Hematopoietic multipotent progenitor cell treated with erythropoietin and hydrocortisone succinate and interleukin-3 and kit ligand, for 8 days (in vitro differentiated cells): ENCODE measurements around the gene SRI.

ENCODE experiments used
- DNase-seq: peaks from one replicate; pipeline ENCODE4 v3.0.0-alpha.2; 2015

Gene SRI

DNA sequence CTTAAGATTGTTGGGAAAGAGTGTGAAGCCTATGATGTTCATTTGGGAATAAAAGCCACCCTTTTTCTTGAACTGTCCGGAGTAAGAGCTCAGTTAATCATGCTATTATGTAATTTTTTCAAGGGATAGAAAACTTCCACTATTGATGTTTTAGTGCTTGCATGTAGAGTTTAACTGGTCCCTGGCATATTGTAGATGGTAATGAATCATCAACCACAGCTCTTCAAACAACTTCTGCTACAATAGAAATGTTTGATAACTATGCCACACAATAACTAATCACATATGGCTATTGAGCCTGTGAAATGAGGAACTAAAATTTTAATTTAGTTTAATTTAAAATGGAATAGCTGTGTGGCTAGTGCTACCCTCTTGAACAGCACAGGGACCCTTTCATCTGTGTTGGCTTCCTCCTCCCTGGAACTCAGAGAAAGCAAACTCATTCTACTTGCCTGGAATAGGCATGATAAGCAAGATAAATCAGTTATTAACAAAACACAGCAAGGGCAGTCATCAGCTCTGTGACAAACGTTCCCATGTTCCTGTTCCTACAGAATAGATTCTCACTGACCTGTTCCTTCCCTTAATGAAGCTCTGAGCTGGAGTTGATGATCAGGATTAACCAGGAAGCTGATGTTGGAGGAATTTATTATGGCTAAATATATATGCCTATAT is 4.9 kb upstream of the SRI start:
- DNase-seq, result peak; percentile 55

DNA sequence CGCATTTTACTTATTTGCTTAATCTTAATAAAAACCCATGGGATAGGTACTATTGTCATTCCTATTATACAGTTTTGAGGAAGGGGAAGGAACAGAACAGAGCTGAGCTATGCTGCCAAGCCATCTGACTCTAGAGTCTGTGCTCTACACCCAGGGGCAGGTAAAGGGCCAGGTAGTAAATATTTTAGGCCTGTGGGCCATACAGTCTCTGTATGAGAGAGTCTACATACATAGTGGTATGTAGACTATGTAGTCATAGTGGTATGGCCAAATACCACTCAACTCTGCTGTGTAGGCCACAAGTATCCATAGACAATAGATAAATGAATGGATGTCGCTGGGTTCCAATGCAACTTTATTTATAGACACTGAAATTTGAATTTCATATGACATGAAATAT is 3.4 kb upstream of the SRI start:
- DNase-seq, result no peak

DNA sequence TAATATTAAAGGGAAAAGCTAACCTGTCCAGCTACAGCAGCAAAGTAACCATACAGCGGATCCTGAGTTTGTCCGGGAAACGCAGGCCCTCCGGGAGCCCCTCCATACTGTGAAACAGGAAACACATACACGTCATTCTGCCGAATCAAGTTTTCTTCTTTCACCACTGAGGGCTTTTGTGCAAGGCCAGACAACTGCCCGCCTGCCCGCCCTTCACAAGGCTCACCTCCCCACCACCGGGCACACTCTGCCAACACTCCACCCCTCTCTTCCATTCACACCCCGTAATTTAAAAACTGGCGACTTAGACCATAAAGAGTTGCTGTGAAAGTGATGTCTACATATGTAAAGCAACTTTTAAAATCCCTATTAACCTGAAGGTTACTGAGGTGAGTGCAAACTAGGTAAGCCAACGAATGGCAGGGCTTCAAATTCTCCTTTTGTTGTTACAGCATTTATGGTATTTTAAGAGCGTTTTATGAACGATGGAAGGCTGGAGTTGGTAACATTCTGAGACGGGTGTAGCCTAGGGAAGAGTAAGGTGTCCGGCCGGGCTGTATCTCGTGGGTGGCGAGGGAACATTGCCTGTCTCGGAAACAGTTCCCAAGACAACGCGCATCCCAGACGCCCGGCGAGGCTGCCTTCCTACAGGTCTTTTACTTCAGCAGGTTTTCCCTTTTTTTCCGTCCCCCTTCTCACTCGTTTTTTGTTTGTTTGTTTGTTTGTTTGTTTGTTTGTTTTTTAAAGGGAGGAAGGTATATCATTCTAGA is 817 bp downstream of the SRI start:
- DNase-seq, result peak; percentile 80

DNA sequence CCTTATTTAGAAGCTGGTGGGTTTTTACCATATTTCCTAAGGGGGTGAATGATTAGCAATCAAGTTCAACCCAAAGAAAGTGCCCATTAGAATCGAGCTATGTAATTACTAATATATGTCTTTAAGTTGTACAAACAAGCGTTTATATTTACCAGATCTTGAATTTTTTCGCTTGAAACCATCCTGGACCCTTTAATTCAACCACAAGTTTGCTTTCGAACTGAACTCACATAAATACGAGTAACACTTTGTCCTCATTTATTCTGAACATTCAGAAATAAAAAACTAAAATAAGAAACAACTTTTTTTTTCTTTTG is 1.5 kb downstream of the SRI start:
- no peak for DNase-seq

DNA sequence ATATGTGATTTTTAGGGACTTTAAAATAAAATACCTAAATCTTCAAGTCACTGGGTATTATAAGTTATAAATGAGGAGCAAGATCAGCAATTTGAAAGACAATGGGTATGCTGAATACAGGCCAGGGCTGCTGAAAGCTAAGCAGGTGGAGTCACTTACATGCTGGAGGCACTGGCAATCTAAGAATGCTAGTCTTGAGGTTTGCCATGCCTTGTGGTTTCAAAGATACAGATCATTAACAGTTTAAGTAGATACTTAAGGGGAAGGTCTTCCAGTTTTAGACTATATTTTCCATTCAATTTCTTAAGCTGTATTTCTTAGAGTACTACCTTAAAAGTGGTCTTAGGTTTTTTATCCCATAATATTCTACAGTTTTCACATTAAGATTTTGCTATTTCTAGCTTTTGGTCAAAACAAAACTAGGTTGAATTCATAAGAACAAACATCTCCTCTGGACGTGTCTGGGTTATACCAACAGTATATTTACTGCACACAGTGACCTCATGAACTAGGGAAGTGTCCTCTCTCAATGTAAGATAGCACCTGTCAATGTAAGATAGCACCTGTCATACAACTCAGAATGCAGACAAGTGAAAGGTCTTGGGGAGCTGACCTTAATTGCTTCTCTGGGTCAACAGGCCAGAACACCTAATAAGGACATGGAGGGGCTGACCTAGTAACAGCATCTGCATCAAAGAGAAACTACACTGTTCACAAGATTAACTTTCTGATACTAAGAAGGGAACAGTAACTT is 2.0 kb downstream of the SRI start:
- peak; percentile 77 for DNase-seq

DNA sequence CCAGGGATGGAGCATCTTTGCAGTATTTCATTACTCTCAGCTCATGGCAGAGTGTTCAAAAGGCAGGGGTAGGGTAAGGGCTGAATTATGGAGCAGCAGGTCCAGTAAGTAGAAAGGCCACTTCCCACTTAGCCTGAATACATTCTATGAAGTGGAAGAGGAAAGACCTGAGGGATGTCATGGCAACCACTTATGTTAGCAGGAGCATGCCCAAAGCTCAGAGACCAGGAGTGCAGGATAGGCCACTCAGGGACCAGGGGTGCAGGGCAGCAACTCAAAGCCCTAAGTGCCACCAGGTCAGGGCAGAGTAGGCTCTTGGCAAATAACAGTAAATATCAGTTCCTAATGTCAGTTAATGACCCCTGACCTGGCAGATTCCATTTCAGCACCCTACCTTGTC is 3.6 kb downstream of the SRI start:
- no peak for DNase-seq

DNA sequence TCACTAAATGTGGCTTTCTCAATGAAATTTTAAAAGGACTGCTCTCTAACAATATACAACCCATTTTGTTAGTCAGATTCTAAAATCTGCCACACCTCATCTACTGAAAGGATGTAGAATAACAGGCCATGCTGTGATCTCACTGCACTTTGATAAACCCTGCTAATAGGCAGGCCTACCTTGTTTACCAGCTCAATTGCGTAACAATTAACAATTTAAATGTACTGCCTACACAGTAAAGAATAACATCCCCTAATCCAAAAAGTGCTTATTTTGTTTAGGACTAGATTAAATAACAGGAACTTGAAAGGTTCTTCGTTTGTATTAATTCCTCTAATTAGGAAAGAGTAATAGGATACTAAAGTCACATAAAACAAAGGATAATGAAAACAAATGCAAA is 4.5 kb downstream of the SRI start:
- DNase-seq, result no peak

DNA sequence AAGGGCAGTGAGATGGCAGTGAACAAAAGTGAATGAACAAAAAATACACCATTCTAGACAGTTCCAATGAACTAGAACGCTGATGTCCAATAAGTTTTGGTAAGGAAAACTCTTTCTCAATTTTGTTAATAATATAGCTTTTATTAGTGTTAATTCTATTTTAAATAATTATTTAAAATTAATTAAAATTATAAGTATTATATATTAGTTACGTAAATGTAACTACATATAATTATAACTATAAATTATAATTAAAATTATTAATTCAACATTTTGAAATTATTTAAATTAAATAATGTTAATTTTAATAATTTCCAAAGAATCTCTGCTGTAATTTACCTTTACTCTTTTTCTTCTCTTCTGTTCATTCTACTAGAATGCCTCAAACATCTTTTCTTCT is 5.4 kb downstream of the SRI start:
- DNase-seq, result no peak

DNA sequence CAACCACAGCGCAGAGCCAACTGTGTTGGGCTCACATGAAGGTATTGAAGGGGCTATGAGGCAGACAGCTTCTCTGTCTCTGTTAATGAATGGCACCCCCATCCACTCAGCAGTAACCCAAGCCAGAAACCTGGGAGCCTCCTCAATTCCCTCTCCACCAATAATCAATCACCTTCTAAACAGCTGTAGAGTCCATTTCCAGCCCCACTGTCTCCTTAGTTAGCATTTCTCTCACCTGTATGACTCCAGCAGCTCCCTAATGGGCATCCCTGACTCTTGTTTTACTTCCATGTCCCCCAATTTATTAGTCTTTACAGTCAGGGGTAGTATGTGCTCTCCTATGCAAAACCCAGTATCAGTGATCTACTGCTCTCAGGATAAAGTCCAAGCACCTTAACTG is 6.9 kb downstream of the SRI start:
- DNase-seq, result no peak

DNA sequence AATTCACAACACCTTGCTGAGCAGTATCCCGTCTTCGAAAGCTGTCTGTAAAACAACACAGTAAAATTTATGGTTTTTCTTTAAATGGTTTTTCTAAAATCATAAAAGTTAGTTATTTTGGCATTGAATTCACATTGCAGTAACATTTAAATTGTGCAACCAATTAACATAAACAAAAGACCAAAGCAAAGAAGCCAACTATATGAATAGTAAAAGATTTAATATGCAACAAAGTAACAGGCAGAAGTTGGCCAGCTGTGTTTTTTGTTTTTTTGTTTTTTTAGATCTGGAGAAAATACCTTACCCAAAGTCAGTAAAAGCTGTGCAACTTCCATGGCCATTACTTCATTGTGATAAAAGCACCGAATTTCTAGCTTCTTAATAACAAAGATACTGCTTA is 11.3 kb downstream of the SRI start:
- no peak for DNase-seq

DNA sequence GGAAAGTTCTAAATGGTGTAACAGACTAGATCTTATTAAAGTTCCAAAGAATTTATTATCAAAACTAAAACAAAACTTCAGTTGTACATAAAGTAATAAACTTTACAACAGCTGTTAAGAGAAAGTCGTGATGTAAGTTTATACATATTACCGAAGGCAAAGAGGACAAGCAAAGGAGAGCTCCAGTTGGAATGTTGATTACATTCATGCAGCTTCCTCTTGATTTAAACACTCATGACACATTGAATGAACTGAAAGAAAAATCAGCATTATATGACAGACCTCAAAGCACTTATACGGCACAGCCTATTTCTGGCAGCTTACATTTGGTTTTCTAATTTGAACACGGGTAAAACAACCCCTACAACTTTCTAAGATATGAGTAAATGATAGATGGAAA is 13.6 kb downstream of the SRI start:
- no peak for DNase-seq

DNA sequence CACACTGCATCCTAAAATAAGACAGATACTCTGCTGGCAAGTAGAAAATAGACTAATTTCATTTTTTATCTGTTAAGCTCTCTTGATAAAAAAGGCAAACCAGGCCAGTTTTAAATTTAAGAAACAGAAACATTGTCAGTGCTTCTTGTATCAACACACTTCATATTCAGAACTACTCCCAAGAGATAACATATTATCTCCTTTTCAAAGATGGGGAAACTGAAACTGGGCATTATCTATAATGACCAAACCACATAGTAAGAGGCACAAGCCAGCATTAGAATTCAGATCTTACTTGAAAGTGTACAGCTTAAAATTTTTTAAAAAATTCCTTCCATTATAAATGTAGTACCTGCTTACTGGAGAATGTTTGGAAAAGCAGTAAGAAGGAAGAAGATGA is 14.7 kb downstream of the SRI start:
- peak; percentile 88 for DNase-seq

DNA sequence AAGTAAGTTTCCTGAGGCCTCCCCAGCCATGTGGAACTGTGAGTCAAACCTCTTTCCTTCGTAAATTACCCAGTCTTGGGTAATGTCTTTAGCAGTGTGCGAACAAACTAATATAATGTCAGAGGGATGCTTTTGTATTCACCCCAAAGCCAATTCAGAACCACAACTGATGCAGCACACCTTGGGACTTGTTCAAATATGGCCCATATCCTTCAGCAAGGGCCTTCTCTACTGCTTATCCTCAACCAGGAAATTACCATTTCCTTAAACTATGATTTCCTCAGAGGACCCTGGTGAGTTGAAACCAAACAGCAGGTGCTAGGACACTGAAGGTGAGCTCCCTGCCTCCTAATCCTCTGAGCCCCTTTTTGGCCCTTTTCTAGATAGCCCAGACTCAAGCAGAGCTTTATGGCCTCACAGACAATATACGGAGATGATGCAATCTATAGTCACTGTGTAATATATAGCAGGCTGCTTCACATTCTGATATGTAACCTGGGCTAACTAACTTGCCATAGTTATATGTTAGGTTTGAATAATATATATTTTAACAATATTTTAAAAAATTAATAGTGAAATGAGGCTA is 15.2 kb downstream of the SRI start:
- peak; percentile 61 for DNase-seq

DNA sequence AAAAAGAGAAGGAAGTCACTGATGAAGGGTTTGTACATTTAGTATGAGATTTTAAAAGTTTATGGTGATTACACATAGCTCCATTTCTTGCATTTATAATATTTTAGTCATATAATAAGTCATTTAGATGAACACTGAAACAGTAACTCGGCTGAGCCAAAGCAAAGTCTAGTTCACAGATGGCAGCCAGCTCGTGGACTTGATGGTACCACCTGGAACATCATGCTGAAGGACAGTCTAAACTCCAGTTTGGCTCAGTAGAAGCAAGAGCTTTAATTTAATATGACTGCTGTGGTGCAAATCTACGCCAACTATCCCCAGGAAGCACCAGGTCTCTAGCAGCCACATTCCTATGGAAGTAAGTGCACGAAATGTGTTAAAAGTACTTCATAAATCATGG is 16.4 kb downstream of the SRI start:
- DNase-seq, result no peak

DNA sequence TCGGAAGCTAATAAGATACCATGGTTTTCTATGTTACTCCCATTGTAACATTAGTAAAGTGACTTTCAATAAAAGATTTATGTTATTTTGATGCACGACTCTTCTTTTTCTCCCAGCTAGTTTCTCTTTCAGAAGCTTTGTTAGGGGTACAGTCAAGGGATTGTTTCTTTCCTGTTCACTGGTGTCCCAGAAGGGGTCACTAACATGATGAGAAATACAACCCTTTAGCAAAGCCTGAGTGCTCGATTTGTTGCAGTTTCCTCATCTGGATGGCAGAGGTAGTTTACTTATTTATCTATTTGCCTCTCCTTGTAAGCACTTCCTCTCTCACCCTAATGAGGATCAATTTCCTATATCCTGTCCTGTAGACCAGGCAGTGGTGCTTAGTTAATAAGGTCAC is 17.0 kb downstream of the SRI start:
- no peak for DNase-seq

DNA sequence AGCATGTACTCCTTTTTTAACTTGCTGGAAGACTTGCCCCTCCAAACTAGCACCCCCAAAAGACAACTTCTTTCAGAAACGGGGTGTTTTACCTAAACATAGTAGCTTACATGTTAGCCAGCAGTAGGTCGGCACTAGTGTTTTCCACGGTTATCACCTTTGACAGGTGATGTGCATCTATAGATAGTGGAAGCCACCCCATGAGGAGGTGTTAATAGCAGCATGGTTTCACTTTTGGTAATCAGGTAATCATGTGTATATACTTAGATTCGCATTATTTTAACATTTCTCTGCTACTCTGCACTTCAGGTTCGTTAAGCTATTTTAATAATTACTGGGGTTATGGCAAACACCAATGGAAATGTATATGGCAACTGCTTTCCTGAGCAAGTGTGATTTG is 17.6 kb downstream of the SRI start:
- no peak for DNase-seq

DNA sequence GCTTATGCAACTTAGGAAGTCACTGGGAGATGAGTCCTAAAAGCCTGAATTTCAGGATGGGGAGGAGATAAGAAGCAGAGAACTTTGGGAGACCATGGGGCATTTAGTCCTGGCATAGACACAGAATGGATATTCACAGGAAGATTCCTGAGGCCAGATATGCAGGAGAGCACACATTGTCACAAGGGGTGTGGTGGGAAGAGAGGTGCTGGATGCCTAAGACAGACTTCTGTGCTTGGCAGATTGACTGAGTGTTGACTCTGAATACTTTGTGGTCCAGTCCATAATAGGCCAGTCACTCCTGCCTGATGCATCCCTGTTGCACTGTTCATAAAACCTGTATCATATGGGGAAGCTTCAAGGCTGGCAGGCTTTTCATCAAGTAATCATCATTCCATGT is 18.5 kb downstream of the SRI start:
- no peak for DNase-seq

DNA sequence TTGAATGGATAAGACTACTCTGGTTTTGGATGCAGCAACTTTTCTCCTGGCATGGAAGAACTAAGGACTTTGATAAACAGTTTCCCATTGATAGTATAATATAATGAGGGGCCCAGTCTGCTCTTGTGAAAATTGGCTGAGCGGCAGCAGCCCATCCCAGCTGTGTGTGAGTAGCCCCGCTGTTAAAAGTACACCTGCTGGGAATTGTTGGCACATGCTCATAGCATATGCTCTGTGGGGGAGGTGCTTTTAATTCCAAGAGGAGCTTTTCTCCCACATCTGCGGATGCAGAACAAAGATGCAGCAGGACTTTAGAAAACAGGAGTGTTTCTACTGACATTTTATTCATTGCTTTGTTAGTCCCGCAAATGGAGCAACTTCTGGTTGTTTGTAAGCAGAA is 19.0 kb downstream of the SRI start:
- DNase-seq, result no peak

DNA sequence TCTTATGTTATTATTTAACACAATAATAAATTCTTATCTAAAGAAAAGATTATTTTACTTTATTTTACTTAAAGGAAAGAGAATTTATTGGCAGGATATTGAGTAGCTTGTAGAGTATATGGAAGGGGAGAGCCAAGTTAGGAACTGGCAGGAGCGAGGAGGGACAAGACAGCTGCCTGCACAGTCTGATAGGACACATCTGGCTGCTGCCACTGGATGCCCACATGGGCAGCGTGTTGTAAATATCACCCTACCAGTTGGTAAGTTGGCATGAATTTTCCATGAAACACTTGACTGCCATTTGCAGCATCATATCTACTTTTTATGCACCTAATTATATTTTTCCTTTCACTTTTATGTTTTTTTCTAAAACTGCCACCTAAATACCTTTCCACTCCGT is 19.6 kb downstream of the SRI start:
- DNase-seq, result peak; percentile 39

DNA sequence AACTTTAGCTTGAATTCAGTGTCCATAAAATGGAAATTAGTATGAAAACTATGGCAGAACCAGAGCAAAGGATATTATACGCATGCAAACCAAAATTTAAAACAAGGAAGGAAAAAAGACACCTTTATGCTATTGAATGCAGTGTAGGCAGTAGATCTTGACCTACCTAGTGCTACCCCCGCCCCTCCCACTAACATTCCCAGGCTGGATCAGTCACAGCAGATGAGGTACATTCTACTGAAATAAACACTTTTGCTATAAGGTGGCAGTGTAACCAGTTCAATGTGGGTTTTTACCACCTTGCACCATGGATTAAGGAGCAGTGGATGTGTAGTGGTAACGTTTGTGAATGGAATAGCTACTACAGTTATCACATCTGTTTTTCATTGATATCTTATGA is 27.9 kb downstream of the SRI start:
- DNase-seq, result no peak

DNA sequence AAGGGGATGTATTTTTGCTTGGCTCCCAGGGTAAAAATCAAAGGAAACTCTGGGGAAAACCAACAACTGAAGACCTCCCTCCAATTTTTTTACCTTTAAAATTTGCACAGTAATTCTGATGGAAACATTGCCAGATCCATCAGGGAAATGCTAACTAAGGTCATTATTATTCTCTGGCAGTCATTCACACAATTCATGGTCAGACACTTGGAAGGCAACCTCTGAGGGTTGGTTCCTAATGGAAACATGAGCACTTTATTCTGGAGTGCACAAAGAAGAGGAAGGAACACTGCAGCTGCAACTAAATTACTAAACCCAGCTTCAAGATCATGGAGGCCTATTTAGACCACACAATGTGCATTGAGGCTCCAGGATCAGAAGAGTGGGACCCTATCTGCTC is 34.2 kb downstream of the SRI start:
- DNase-seq, result no peak

DNA sequence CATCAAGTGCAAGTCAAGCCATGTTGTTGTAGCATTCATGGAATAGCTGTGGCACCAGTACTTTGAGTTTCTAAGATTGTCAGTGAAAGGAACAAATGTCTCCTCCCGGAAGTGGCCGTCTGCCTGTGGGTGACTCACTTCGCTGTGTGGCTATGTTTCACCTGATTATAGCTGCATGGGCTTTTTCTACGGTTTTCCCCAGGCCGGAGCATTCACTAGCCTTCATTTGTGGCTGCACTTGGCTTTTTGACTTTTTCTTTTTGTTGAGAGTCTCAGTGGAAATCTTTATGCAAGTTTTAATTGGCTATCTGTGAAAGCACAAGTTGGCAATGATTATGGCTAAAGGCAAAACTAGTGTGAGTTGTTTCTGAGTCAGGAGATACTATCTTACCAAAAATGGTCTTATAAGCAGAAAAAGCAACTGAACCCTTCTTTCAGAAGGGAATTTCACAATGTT is 35.0 kb downstream of the SRI start:
- no peak for DNase-seq

DNA sequence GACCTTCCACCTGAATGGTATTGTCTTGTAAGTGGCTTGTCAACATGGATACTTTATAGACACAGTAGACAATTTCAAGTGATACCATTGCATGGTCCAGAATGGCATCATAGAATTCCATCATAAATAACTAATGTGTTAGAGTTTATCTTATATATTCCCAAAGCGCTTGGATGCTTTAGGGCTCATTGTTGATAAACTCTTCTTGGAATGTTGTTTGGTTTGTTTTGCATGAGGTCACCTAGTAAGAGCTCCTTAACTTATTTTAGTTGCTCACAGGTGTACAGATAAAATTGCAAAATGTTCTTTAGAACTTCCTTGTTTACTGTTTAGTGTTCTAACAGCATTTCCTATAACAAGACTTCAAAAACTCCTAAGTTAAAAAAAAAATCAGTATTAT is 36.8 kb downstream of the SRI start:
- DNase-seq, result no peak

DNA sequence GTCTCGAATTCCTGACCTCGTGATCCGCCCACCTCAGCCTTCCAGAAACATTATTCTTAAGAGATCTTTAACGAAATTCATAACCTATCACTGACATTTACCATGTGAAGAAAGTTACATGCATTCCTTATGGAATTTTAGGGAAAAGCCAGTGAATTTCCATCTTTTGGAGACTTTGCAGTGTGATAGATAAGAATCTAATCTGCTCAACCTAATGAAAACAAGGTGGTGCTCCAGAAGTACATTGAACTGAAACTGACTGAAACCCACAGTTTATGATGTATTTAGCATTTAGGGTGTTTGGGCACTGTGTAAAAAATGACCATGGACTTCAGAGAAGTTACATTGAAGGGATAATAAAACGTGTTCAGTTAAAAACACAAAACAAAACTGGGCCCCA is 43.6 kb downstream of the SRI start:
- no peak for DNase-seq
